Hepatocyte (in vitro differentiated cells): ENCODE measurements around the gene NUP58.

Experiments used
- EZH2 ChIP-seq: fragments of 200-600 bp; sonication (generic); IDR thresholded peaks from 2 replicates; pipeline ENCODE4 v1.6.1; 2016; ENCODE audit warnings: antibody characterized with exemption, mild to moderate bottlenecking, borderline replicate concordance
- EZH2phosphoT487 ChIP-seq: fragments of 200-600 bp; sonication (generic); IDR thresholded peaks from one replicate; pipeline ENCODE4 v1.6.1; 2018; ENCODE audit warnings: antibody characterized with exemption, mild to moderate bottlenecking, low read depth, moderate library complexity; ENCODE audit not compliant: unreplicated experiment, severe bottlenecking
- TF ChIP-seq, protein P1 (sequence below): fragments of 200-600 bp; sonication (generic); IDR thresholded peaks from 2 replicates; pipeline ENCODE4 v1.5.1; 2016; ENCODE audit warnings: antibody characterized with exemption, mild to moderate bottlenecking; ENCODE audit not compliant: poor library complexity

- TF ChIP-seq, protein P1, sequence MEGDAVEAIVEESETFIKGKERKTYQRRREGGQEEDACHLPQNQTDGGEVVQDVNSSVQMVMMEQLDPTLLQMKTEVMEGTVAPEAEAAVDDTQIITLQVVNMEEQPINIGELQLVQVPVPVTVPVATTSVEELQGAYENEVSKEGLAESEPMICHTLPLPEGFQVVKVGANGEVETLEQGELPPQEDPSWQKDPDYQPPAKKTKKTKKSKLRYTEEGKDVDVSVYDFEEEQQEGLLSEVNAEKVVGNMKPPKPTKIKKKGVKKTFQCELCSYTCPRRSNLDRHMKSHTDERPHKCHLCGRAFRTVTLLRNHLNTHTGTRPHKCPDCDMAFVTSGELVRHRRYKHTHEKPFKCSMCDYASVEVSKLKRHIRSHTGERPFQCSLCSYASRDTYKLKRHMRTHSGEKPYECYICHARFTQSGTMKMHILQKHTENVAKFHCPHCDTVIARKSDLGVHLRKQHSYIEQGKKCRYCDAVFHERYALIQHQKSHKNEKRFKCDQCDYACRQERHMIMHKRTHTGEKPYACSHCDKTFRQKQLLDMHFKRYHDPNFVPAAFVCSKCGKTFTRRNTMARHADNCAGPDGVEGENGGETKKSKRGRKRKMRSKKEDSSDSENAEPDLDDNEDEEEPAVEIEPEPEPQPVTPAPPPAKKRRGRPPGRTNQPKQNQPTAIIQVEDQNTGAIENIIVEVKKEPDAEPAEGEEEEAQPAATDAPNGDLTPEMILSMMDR = no peak
- TF ChIP-seq EZH2 (no peak), EZH2phosphoT487 (no peak)
Observed at GRCh38 chr13:25354377-25354776, 53.0 kb downstream of the NUP58 start.
